ENCODE results near the gene GIT2.

Gene GIT2

DNA sequence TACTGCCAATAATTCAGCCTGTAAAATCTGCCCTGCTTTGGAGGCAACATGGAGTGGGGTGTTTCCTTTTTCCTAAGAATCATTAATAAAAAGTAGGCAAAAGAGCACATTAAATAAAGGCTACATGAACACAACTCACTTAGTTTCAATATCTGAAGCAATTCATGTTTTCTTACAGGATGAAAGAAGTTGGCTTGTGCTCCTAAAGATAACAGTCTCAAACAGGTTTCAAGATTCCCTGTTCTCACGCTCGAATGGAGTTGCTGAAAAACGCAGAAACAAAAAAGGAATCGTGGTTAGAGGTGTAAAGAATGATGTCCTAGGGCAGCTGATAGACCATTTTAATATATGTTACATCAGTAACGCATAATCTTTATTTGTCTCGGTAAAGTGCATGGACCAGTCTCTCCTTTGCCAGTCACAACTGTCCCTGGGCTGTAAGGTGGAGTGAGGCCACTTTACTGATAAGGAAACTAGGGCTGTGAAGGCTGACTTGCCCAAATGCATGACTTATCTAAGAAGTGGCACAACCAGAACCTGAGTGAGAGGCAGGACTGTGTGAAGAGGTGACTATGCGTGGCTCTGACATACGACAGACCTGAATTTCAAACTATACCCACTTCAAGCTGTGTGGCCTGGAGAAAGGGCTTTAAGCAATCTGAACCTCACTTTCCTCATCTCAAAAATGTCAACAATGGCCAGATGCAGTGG lies 12.6 kb downstream of the GIT2 start:
- no peak for DNase-seq (ENCODE audit: low read depth, low spot score)

DNA sequence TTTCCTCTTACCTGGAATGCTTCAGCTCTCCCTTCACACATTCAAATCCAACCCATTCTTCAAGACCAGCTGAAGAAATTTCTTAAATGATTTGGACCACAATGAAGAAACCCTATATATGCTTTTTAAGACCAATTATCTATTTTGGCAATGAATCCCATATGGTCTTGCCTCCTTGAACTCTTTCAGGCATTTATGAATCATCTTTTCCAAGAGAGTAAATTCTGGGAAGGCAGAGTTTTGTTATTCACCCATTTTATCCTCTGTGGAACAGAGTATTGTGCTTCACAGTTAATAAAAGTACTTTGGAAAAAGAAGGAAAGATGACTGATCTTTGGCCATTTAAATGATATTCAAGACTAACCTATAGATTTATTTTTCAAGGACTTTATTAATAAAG lies 14.0 kb downstream of the GIT2 start:
- no peak for DNase-seq (ENCODE audit: low read depth, low spot score)

DNA sequence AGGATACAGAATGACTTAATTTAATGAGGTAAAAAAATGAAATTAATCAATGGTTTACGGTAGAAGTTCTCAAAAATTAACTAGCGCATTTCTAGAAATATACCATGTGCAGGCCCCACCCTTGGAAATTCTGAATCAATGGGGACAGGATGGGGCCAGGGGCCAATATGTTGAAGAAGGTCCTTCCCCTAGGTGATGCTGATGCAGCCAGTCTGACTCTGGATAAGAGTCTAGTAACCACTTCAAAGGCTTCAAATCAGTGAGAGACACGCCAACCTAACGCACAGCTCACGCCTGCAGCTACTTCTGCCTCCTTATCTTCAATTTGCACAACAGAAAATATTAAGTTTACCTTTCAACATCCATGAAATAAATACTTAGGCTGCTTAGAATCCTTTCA lies 14.9 kb downstream of the GIT2 start:
- DNase-seq (ENCODE audit: low read depth, low spot score) = no peak

DNA sequence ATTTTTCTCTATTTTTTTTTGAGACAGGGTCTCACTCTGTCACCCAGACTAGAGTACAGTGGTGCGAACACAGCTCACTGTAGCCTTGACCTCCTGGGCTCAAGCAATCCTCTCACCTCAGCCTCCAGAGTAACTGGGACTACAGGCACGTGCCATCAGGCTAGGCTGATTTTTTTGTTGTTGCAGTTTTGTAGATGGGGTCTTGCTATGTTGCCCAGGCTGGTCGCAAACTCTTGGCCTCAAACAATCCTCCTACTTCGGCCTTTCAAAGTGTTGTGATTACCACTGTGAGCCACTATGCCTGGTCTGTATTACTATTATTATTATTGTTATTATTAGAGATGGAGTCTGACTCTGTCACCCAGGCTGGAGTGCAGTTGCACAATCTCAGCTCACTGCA lies 23.3 kb downstream of the GIT2 start:
- no peak for DNase-seq (ENCODE audit: low read depth, low spot score)

DNA sequence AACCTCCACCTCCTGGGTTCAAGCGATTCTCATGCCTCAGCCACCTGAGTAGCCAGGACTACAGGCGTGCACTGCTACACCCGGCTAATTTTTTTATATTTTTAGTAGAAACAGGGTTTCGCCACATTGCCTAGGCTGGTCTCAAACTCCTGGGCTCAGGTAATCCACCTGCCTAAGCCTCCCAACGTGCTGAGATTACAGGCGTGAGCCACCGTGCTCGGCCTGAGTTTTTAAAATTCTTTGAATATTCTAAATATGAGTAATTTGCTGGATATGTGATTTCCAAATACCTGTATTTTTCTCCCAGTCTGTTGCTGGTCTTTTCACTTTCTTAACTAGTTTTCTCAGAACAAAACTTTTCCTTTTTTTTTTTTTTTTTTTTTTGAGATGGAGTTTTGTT lies 27.4 kb downstream of the GIT2 start:
- DNase-seq (ENCODE audit: low read depth, low spot score) = no peak

DNA sequence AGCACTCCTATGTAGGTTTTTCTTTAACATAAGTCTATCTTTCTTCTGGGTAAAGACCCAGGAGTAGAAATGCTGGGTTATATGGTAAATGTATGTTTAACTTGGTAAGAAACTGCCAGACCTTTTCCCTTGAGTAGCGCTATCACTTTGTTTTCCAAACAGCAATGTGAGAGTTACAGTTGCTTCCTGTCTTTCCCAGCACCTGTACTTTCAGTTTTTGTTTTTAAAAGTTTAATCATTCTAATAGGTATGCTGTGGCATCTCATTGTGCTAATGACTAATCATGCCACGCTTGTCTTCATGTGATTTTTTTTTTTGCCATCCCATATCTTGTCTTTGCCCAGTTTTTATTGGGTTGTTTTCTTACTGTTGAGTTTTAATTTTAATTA lies 28.1 kb downstream of the GIT2 start:
- no peak for DNase-seq (ENCODE audit: low read depth, low spot score)

DNA sequence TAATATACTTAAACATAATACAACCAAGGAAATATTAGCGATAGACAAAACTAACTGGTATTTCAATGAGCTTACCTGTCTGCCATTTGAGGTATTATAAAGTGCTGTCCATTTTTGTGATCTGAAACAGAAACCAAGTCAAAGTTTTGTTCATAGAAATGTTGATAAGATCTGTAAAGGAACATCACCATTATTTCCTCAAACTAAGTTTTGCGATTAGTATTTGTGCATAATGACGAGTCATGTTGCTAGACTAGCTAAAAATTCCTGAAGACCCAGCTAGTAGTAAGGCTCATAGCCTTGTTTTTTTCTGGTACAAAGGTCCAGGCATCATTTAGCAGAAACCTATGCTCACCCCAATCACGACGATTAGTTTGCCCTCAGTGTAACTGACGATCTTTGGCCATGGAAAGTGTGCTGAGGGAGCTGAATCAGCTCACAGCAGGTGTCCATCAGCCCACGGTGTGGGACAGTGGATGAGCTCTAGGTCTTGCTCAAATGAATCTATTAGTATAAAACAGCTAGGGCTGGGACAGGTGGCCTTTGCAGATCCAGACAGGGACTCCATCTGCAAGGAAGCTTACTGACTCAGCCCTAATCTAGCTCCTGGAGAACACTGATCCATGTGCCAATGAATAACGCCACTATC lies 28.7 kb downstream of the GIT2 start:
- DNase-seq (ENCODE audit: low read depth, low spot score) = no peak

DNA sequence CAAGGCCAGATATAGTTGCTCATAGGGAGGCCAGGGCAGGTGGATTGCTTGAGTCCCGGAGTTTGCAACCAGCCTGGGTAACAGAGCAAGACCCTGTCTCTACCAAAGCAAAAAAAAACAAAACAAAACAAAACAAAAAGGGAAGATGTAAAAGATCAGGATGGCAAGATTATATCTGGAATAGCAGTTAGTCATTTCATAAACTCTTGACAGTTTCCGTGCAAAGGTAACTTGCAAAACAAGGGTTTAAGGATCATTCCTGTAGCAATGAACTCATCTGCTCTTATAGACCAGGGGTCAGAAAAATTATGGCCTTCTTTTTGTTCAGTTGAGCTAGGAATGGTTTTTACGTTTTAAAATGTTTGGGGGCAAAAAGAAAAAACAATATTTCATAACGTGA lies 29.6 kb downstream of the GIT2 start:
- DNase-seq (ENCODE audit: low read depth, low spot score) = no peak

DNA sequence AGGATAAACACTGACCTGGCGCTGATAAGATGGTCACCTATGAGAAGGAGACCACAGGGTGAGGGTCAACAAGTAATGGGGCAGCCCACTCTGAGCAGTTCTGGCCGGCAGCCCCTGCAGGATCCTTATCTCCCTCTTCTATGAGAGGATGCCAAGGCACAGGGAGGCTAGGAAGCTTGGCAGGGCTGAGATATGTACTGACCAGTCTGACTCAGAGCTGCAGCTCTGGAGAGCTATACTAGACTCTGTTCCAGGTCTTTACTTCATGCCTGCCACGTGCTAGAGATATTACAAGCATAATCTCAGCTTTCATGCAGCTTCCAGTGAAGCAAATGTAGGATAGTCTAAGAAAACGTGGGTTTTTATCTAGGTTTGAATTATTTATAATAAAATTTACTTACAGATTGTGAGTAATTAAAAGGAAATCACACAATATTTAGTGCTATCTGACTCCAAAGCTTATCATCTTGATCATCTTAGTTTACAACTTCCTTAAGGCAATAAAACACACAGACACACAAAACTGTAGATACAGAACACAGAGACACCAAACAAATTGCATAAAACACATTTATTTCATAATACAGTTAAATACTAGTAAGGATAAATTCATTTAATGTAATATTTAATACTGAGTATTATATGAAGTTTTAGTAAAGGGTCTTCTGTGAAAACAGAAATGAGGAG lies 32.3 kb downstream of the GIT2 start:
- no peak for DNase-seq (ENCODE audit: low read depth, low spot score)

DNA sequence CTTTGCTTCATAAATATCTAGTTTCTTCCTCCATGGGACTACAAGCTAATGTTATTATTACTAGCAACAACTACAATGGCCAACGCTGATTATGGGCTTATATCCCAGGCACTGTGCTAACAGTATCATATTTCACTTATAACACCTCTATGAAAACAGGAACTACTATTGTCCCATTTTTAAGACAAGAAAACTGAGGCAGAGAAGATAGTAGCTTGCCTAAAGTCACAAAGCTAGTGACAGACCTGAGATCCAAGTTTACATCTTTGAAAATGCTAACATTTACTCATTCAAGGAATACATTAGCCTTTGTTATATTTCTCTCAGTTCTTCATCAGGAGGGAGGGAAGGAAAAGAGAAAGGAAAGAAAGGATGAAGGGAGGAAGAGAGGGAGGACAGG lies 32.8 kb downstream of the GIT2 start:
- no peak for DNase-seq (ENCODE audit: low read depth, low spot score)

DNA sequence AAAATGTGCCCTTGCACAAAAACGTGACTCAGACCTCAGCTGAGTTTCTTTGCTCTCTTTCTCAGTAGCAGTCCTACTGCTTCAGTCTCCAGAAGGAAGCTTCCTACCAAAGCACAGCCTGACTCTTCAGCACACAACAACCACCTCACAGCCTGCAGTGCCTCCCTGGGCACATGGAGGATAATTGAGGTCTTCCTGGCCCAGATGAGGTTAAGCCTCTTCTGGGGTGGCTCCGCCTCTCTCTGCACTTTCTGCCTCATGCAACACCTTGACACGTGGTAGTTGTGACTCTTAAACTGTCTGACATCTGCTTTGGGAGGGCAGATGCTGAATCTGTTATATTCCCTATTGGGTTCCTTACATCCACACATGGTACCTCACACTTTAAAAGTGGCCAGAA lies 33.8 kb downstream of the GIT2 start:
- DNase-seq (ENCODE audit: low read depth, low spot score) = no peak

DNA sequence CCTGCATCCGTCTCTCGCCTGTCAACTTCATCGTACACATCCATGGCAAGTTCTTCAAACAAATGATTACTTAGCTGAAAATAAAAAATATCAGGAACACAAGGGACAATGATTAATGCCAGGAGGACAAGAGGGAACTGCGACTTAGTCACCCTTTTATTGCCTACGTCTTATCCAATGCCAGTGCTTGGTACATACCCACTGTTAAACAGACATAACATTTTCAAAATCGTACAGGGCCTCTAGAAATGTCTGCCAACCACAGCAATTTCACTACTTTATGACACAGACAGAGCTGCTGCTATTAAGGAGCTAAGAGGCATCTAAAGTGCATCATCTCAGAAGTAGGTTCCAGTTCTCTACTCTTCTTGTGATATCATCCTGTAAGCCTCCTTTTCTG lies 34.6 kb downstream of the GIT2 start:
- DNase-seq (ENCODE audit: low read depth, low spot score) = no peak

DNA sequence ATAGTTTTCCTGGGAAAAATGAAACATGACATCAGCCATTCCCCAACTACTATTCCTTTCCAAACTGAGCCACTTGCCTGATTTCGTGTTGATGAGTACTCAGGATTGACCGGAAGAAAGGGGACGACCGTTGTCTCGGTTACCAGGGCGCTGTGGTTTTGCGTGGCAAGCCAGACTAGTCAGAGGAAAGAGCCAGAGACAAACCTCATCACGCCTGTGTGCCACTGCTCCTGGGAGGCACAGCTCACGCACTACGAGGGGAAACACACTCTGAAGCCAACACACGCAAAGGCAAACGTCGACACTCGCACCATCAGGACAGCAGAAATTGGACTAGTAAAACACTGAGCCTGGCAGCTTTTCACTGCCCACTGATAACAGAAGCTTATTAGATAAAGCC lies 35.0 kb downstream of the GIT2 start:
- no peak for DNase-seq (ENCODE audit: low read depth, low spot score)

DNA sequence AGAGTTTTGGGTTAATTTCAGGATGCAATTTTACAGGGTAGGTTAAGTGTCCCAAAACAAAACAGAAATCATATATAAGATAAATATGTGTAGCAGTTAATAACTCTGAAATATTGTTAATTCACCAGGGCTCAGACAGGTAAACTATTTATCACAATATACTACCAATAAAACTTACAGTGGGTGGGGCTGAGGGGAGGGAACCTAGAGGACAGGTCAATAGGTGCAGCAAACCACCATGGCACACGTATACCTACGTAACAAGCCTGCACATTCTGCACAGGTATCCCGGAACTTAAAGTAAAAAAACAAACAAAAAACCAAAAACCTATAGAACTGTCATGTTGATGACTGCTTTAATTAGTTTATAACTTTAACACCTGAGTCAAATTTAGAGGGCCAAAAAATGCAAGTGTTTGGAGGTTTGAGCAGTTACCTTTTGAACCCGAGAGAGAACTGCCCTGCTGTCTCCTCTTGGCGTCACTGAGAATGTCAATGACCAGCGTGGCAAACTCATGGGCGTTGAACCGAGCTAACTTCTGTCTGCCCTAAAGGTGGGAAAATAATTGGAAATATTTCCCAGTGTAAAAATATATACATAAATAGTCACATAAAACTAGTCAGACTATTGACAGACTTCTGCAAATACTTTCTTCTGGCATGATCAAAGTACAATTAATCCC lies 36.6 kb downstream of the GIT2 start:
- DNase-seq (ENCODE audit: low read depth, low spot score) = no peak

DNA sequence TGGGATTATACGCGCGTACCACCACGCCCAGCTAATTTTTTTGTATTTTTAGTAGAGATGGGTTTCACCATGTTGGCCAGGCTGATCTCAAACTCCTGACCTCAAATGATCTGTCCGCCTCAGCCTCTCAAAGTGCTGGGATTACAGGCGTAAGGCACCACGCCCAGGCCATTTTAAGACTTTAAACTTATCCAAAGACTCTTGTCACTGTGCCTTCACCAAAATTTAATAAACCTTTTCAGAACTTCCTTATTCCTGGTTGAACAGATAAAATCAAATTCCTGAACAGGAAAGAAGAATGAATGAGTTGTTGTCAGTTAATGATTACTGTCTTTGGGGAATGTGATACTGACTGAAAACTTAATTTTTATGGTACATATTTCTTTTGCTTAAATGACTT lies 37.8 kb downstream of the GIT2 start:
- no peak for DNase-seq (ENCODE audit: low read depth, low spot score)

DNA sequence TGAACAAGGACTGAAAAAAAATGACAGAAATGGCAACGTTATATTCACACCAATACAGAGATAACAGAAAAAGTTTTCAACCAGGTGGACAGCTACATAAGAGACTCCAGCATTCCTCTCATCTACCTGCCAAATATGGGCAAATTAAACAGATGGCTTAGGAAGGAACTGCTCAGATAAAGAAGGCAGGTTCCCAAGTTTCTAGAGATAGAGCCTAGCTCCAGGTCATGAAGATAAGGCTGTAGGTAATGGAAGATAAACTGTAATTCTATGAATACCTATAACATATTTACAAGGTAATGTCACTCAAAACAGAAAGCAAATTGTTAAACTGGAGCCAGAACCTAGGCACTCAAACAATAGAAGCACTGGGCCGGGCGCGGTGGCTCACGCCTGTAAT lies 42.5 kb downstream of the GIT2 start:
- DNase-seq (ENCODE audit: low read depth, low spot score) = no peak

DNA sequence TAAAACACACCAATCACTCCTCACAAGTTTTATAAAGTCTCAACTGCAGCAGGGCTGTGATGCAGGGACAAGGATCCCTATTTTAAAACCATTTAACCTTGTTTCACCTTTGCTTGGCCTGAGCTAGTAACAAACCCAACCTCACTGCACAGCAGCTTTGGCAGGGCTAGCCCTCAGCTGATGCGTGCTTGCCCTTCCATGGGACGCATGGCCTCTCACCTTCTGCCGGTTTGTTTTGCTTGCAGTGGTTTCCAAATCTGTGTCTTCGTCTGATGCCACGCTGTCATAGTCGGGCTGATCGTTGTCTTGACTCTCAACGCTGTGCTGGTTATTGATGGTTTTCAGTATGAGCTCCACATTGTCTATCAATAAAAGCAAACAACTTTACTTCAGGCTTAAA lies 43.3 kb downstream of the GIT2 start:
- no peak for DNase-seq (ENCODE audit: low read depth, low spot score)

DNA sequence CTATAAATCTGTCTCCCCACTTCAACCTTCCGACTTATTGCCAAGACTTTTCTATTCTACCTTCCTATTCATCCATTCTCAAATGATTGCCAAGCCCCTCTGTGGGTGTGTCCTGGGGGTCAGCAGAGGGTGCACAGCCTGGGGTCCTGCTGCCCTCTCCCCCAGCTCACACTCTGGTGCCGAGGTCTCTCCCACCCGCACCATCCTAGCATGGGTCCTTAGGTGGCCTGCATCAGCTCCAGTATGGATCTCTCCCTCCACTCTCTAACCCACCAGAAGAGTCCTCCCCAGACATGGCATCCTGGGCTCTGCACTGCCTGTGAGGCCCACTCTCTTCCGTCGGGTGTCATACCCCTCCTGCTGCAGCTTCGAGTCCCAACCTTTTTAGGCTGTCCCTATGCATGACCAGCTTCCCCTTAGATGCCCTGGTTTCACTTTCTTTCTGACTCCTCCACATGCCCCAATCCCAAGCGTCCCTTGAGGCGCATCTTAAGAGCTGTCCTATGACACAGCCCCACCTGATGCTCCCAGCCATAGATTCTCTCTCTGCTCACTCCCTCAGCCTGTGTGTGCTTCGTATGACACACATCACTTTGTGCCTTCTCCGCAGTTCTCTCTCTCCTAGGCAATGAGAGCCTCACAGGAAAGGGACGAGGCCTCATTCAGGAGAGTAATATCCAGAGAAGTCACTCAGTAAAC lies 43.9 kb downstream of the GIT2 start:
- DNase-seq (ENCODE audit: low read depth, low spot score) = no peak

DNA sequence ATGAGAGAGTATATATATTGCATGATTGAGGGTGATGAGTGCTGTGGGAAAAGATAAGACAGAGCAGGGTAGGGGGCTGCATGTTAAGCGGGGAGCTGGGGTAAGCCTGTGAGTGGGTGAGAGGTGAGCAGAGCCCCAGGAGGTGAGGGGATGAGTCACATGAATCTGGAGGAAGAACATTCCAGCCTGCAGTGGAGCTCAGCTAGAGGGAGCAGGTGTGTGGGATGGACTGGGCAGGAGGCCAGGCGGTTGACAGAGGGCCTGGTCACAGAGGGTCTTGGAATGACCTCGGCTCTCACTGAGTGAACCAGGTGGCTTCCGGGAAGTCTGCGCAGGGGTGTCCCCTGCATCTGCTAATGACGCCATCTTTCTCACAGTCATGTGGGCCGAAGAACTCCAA lies 44.4 kb downstream of the GIT2 start:
- DNase-seq (ENCODE audit: low read depth, low spot score) = peak; percentile 51

DNA sequence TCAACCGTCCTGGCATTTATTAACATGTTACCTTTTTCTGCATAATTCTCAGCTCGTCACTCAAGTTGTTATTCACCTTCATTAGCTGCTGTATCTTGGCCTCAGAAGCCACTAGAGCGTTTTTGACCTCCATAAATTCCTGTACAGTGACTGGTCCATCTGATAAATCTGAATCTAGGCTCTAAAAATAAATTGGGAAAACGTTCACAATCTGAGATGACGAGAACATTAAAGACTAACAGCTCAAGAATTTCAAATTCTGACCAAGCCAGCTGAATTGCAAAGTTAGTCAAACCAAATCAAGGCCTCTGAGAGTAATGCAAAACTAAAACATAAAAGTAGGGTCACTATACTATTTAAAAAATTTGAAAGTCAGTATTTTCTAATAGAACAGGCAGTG lies 45.0 kb downstream of the GIT2 start:
- no peak for DNase-seq (ENCODE audit: low read depth, low spot score)

DNA sequence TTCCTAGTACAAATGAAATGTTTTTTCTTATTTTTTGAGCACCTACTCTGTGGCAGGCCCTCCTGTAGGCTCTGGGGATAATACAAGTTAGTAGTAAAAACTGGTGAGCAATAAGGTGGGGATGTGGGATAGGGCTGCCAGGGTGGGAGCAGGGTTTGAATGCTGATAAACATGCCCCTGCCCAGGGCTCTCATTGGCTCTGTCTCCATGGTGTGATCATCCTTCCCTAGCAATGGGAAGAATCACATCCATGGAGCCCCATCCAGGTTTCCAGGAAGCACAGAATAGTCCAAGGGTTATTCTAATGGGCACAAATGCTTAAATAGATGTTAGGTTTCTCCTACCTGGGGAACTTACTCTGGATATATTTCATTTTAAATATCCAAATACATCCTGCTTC lies 45.5 kb downstream of the GIT2 start:
- DNase-seq (ENCODE audit: low read depth, low spot score) = no peak

DNA sequence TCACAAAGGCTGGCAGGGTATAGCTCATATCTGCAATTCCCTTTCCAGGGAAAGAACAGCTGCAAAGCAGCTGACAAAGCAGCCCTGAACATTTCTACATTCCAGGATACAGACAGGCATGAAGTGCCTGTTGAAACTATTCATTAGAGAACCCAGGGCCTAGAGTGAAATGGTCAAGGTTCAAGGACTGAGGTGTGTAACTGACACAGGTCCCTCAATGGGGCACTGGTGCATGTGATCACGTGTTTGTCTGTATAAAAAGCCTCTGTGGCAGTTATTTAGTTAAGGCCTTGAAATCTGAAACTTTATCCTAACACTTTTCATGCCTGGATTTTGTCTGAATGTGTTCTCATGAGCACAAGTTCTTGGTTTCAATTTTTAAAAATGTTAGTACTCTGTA lies 47.1 kb downstream of the GIT2 start:
- no peak for DNase-seq (ENCODE audit: low read depth, low spot score)
